Measurements from ENCODE around the gene SLC19A3.

GRCh38 chr2:227643990-227644551, 73.8 kb downstream of the SLC19A3 start:
- TF ChIP-seq POLR2A (IDR thresholded peaks at IDR 0.05; ENCODE audit: low read depth, low read length) (no peak), POLR2AphosphoS5 (IDR thresholded peaks at IDR 0.05; ENCODE audit: low read depth, low read length) (no peak)
